ENCODE data around the gene HYOU1.
"Not testable (repeated sequence)": the region's sequence is repeated elsewhere in the genome, so short reads cannot be mapped to it uniquely, and the experiment has no call there.

HYOU1 gene

GRCh38 chr11:119018074-119018938 is 38.7 kb downstream of the HYOU1 start, which contains the start of the genes RPS25 and TRAPPC4:
TSS of gene RPS25 (minus strand) at chr11:119018343. CDS start at chr11:119018284, 59 bp downstream.
TSS of gene TRAPPC4 (plus strand) at chr11:119018766. CDS start at chr11:119018796, 30 bp downstream.
- DNase-seq (ENCODE audit: low read depth) = peak; percentile 95

GRCh38 chr11:119017377-119017776 is 39.6 kb downstream of the HYOU1 start:
- DNase-seq (ENCODE audit: low read depth) = not testable (repeated sequence)

GRCh38 chr11:119016216-119017009 is 40.6 kb downstream of the HYOU1 start:
- no peak for DNase-seq (ENCODE audit: low read depth)

- no peak for DNase-seq (ENCODE audit: low read depth)
Measured at GRCh38 chr11:119015054-119015611, 41.9 kb downstream of the HYOU1 start.

DNA sequence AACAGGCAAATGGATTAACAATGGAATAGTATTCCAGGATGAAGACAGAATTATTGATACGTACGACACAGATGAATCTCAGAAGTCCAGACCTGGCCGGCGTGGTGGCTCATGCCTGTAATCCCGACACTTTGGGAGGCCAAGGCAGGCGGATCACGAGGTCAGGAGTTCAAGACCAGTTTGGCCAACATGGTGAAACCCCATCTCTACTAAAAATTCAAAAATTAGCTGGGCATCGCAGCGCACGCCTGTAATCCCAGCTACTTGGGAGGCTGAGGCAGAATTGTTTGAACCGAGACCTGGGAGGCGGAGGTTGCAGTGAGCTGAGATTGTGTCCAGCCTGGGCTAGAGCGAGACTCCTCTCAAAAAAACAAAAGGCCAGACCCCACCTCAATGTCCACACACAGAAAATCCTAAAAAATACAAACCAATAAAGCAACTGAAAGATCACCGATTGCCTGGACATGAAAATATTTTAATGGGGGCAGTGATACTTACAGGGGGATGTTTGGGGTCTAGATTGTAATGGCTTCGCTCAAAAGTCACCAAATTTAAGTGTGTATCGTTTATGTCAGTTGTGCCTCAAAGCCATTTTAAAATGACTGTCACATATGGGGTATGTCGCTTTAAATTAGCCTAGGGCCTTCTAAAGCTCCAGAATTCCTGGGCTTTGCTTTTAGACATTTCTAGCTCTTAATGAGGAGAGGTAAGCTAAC is 42.6 kb downstream of the HYOU1 start:
- no peak for DNase-seq (ENCODE audit: low read depth)

GRCh38 chr11:119012629-119013170 is 44.3 kb downstream of the HYOU1 start:
- DNase-seq (ENCODE audit: low read depth) = no peak

- DNase-seq (ENCODE audit: low read depth) = no peak
Measured at GRCh38 chr11:119011476-119012053, 45.4 kb downstream of the HYOU1 start.

- DNase-seq (ENCODE audit: low read depth) = no peak
Measured at GRCh38 chr11:119006656-119007055, 50.3 kb downstream of the HYOU1 start.

GRCh38 chr11:119000906-119001305 is 56.1 kb downstream of the HYOU1 start:
- no peak for DNase-seq (ENCODE audit: low read depth)

DNA sequence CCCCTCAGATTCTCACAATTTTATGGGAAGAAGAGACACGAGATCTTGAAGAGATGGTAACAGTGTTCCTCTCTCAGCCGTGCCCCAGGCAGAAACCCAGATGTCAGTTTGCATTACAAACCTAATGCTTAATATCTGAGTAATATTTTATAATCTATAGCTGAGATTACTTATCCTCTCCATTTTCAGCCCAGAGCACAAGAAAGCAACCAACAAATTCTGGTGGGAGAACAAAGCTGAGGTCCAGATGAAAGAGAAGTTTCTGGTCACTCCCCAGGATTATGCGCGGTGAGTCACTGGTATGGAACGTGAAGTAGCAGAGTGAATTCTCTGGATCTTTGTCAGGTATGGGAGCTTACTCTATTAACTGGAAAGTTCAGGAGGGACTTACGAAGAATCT is 58.2 kb downstream of the HYOU1 start:
- DNase-seq (ENCODE audit: low read depth) = no peak

DNA sequence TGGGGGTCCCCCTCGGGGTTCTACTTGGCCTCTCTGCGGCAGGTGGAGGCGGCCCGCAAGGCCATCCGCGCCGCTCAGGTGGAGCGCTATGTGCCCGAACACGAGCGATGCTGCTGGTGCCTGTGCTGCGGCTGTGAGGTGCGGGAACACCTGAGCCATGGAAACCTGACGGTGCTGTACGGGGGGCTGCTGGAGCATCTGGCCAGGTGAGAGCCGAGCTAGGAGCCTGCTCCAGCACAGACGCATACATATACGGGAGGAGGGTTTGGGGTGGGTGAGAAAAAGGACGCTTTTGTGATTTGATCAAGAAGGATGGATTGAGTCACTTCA is 58.7 kb downstream of the HYOU1 start:
- DNase-seq (ENCODE audit: low read depth) = no peak

DNA sequence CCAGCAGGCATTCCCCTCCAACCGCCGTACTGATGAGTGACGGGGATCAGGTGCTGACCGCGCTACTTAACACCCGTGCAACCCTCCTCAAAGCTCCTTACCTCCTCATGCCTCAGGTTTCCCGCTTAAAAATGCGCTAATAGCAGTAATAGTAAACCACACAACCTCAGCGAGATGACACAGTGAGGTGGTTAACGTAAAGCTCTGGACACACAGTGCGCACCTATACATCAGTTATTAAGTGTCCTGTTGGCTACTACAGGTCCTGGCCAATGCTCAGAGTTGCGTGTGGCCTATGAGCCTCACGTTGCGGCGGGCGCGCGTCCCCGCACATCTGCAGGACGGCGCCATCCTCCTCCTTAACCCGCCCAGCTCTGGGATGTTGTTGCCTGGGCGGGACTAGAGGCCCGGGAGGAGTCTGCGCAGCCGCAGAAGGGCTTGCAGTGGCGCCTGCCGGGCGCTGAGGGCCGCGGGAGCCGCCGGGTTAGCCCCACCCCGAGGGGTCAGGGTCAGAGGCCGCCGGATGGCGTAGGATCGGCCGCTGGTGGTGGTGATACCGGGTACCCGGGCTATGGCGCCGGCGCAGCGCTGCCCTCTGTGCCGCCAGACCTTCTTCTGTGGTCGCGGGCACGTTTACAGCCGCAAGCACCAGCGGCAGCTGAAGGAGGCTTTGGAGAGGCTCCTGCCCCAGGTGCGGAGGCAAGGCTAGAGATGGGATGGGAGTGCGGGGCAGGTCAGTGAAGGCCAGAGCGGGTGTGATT is 59.2 kb downstream of the HYOU1 start, which contains the start of gene CENATAC:
Gene CENATAC (plus strand): TSS at position 512 of the 761 bp plus-strand sequence. CDS start 60 bp downstream, at position 572.
- peak; percentile 95 for DNase-seq (ENCODE audit: low read depth)

GRCh38 chr11:118996926-118997626 is 59.9 kb downstream of the HYOU1 start:
- peak; percentile 27 for DNase-seq (ENCODE audit: low read depth)

Measured in T-helper 22 cell (primary cell).